ENCODE data around the gene MOXD1. TPM values are rescaled to one million over a fixed set of nuclear protein-coding genes. Genes with fewer than 3 reads are reported as not detected.
"Not testable (repeated sequence)": the region's sequence is repeated elsewhere in the genome, so short reads cannot be mapped to it uniquely, and the experiment has no call there.

MOXD1 gene
- total RNA-seq, 1 donor from 2014 or later: 3.8 TPM

- no peak for DNase-seq (ENCODE audit: low spot score)
These were observed 118.6 kb downstream of the MOXD1 start for GRCh38 chr6:132282696-132283095.

DNA sequence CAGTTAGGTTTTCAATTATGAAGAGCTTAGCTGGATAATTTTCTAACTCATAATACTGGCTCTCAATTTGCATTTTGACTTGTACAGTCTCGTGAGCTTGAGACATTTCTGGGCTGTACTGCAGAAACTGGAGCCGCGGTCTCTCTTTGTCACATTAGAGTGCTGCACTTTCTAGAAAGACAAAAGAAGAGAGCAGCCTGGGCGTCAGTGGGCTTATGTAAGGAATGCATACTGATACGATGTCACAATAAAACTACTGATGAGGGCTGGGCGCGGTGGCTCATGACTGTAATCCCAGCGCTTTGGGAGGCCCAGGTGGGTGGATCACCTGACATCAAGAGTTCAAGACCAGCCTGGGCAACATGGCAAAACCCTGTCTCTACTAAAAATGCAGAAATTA, 120.8 kb downstream of the MOXD1 start:
- DNase-seq (ENCODE audit: low spot score): no peak

GRCh38 chr6:132279592-132280139, 121.6 kb downstream of the MOXD1 start:
- peak; percentile 73 for DNase-seq (ENCODE audit: low spot score)

- no peak for DNase-seq (ENCODE audit: low spot score)
These were observed 126.0 kb downstream of the MOXD1 start for GRCh38 chr6:132275066-132275970.

- no peak for DNase-seq (ENCODE audit: low spot score)
These were observed 128.5 kb downstream of the MOXD1 start for GRCh38 chr6:132272776-132273175.

GRCh38 chr6:132270726-132271402, 130.4 kb downstream of the MOXD1 start:
- DNase-seq (ENCODE audit: low spot score): peak; percentile 30

GRCh38 chr6:132268666-132269065, 132.6 kb downstream of the MOXD1 start:
- DNase-seq (ENCODE audit: low spot score): not testable (repeated sequence)

DNA sequence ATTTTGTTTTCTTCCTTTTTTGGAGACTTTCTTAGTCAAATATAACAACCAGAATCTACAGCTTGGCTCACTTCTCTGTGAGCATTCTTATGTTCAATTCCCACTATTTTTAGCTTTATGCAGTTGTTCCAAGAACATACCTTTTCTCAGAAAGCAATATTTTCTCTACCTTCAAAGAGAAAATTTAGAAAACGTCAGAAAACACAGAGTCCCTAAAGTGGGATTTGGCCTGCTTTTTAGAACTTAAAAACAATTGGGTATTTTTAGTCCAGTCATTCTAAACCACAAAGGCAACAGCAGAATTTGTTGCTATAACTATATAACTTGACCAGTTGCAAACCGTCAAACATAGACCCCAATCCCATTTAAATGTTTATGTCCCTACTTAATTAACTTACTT, 133.1 kb downstream of the MOXD1 start:
- no peak for DNase-seq (ENCODE audit: low spot score)

DNA sequence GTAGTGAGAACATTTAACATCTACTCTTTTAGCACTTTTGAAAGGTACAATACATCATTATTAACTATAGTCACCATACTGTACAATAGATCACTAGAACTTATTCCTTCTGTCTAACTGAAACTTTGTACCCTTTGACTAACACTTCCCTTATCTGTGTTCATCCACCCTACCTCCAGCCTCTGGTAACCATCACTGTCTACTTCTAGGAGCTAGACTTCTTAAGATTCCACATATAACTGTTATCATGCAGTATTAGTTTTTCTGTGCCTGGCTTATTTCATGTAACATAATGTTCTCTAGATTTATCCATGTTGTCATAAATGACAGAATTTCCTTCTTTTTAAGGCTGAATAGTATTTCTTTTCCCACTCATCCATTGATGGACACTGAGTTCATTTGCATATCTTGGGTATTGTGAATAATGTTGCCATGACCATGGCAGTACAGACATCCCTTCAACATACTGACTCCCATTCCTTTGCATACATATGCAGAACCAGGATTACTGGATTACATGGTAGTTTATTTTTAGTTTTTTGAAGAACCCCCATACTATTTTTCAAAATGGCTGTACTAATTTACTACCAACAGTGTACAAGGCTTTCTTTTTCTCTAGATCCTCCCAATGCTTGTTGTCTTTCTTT, 135.7 kb downstream of the MOXD1 start:
- no peak for DNase-seq (ENCODE audit: low spot score)

- DNase-seq (ENCODE audit: low spot score): no peak
These were observed 137.2 kb downstream of the MOXD1 start for GRCh38 chr6:132264021-132264500.

GRCh38 chr6:132261354-132261753, 139.9 kb downstream of the MOXD1 start:
- DNase-seq (ENCODE audit: low spot score): no peak

- no peak for DNase-seq (ENCODE audit: low spot score)
These were observed 142.2 kb downstream of the MOXD1 start for GRCh38 chr6:132259070-132259469.

DNA sequence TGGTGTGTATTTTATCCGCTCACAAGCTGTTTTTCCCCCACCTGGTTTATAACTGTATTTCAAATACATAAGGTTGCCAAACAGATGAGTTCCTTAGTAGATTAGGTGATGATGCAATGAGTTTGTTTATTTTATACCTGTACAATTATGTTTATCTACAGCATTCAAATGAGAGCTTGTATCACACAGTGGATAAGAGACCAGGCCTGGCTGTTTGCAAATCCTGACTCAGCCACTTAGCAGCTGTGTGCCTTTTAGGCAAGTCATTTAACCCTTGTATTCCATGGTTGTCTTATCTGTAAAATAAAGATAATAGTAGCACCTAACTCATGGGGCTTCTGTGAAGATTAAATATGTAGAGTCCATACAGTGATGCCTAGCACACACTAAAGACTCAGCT, 143.7 kb downstream of the MOXD1 start:
- DNase-seq (ENCODE audit: low spot score): no peak

DNA sequence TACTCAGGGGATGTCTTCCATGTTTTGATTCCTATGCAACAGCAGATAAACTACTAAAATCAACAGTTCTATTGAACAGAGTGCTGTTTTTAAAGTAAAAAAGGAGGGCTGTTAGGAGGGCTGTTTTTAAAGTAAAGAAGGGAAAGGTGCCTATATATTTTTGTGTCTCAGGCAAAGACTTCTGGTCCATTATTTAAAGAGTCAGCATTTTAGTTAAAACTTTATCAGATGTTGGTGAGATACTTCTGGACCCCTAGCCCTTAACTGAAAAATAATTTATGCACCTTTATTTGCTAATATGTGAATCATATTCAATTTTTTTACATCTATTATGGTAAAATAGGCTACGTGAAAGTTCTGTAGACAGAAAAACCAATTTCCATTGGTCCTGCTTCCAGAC, 144.8 kb downstream of the MOXD1 start:
- no peak for DNase-seq (ENCODE audit: low spot score)

DNA sequence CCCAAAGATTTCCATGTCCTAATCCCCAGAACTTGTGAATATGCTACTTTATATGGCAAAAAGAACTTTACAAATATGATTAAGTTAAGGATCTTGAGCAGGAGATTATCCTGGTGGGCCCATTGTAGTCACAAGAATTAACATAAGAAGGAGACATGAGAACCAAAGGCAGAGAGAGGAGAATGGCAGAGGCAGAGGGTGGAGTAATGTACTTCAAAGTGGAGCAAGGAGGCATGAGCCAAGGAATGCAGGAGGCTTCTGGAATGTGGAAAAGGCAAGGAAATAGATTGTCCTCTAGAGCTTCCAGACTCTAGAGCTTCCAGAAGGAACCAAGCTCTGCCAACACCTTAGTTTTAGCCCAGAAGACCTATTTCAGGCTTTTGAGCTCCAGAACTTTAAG, 147.4 kb downstream of the MOXD1 start:
- no peak for DNase-seq (ENCODE audit: low spot score)

GRCh38 chr6:132253211-132253610, 148.1 kb downstream of the MOXD1 start:
- DNase-seq (ENCODE audit: low spot score): no peak

DNA sequence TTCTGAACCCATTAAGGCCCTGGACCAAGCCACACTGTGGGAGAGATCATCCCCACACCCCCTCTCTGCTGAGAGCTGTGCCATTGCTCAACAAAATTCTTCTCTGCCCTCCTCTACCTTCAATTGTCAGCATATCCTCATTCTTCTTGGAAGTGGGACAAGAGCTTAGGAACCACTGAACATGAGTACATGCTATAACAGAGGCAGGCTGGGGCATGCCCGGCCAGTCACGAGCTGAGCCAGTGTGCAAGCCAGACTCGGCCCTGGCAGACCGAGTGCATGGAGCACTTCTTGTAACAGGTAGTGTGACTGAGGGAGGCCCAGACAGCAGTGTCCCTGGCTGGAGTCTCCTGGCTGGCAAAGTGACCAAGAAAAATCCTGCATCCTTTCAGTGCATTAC, 149.2 kb downstream of the MOXD1 start:
- DNase-seq (ENCODE audit: low spot score): no peak

DNA sequence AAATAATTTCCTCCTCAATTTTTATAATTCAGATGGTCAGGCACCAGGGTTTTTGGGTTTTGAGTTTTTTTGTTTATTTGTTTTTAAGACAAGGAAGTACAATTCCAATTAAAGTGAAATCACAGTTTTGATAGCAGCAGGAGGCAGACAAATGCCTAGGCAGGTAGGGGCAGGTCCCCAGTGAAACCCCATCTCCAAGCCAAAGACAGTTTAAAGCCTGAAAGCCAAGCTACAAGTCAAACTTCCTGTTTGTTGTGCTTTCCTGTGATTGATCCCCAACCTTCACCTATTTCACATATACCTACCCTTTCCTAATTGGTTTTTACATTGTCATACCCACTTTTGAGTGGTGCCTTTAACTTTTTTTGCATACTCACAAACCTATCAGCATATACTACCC, 149.6 kb downstream of the MOXD1 start:
- DNase-seq (ENCODE audit: low spot score): no peak

DNA sequence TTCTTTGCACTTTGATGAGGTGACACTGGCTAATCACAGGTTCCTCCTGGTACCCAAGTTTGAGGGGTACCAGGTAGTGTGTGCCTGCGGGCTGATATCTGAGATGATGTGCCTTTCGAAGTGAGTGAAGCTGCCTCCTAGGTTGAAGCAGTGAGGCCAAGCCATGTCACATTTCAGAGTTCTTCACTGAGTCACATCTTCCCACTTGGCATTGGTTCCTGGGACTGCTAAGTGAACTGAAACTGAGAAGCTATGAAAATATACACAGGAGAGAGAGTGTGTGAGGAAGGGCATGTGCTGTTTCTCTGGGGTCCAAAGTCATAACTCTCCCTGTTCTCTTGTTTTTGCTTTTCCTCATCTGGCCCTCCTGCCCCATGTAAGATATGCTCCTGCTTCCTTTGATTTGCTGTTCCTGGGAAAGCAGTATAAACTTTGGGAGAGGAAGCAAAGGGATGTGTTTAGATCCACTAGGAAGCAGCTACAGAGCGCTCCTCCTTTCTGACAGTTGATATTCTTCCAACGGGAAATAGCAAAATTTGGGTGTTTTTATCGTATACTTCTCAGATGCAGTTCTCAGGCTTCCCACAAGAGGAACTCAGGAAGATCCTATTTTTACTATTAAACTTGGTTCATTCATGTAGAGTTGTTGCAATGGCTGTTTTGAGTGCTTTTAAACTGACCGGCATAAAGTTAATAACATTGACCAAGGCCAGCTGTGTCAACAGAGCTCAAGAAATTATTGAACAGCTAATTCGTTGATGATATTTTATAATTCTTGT, 153.7 kb downstream of the MOXD1 start:
- no peak for DNase-seq (ENCODE audit: low spot score)

DNA sequence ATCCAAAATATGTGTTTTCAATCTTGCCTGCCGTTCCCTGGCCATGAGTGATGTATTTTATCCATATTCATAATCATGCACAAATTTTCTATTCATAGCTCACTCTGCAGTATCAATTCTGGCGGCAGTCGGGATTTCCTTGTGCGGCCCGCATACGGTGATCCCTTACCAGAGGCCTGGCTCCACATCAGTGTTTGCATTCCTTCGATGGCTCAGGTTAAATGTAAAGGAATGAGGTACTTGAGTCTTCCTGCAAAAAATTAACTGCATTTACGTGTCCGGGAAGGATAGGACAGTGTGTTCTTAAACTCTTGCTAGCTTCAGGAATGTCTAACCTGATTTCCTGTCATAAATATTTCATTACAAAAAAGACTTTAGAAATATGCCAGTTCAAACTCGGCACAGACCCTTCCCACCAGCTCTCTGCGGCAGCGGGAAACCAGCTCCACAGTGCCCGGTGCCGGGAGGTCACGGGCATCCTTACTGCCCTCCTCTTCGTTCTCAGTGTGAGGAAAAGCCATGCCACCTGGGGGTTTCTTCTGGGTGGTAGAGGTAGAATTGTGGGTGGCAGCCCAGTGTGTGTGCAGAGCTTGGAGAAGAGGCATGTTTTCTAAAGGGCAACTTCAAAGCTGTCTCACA, 154.5 kb downstream of the MOXD1 start:
- no peak for DNase-seq (ENCODE audit: low spot score)

- no peak for DNase-seq (ENCODE audit: low spot score)
These were observed 155.1 kb downstream of the MOXD1 start for GRCh38 chr6:132246120-132246617.

Data from mucosa of gallbladder (tissue), 1 donor.